UCSD-AML1 (cell line): ENCODE data around the gene GALT.
A peak's percentile ranks its signal among the peaks of the same experiment; 100 is the strongest.

Experiments
- DNase-seq: peaks from one replicate; lab custom pipeline; 2025; ENCODE audit not compliant: unreplicated experiment; lab: John Stamatoyannopoulos, UW

GALT gene

DNA sequence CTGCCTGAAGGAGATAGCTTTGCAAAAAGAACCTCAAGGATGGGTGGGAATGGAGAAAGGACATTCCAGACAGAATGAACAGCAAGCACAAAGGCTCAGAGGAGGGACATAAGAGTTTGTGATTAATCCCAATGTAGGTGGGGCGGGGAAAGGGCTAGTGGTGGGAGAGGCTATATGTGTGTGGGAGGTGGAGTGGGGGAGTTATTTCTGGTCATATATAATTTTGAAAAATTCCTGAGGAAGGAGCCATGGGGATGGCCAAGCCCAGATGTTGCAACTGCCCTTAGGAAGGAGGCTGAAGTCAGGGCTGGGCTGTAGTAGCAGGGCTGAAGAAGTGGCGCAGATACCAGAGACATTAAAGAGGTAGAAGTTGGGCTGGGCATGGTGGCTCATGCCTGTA lies 29.4 kb downstream of the GALT start:
- no peak for DNase-seq

- no peak for DNase-seq
Measured at GRCh38 chr9:34684145-34684544, 37.7 kb downstream of the GALT start.

DNA sequence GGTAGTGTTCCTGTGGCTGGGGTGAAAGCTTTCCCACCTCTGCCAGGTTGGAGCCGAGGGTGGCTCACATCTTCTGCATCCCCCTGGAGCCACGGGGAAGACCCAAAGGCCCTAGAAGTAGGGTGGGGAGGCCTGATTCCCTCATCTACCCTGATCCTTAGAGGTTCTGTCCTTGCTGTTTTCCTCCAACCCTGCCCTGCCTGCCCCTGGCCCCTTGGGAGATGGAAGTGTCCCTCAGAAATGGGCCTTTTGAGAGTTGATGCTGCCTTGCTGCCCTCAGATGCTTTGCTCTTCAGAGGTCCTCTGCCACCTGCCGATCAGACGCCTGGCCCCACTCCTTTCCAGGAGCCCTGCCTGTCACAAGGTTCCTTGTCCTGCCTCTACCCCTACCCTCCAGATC lies 38.3 kb downstream of the GALT start:
- no peak for DNase-seq

- DNase-seq, result no peak
Measured at GRCh38 chr9:34685591-34685990, 39.1 kb downstream of the GALT start.

- DNase-seq, result no peak
Measured at GRCh38 chr9:34686231-34686630, 39.8 kb downstream of the GALT start.

DNA sequence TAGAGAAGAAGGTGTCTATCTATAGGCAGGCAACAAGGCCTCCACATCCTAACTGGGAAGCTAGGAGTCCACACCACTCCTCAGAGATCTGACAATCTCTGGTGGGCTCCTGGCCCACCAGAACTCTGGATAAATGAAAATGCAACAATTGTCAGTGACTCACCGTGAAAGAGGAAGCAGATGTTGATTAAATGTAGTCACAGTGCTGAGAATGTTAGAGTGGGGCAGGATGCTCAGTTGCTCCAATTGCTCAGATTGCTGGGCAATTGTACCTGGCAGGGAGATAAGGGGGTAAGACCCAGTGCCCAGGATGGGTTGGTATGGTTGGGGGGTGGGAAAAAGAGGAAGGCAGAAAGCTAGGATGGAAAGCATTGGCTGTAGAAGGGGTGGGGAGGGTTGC lies 40.3 kb downstream of the GALT start:
- no peak for DNase-seq

DNA sequence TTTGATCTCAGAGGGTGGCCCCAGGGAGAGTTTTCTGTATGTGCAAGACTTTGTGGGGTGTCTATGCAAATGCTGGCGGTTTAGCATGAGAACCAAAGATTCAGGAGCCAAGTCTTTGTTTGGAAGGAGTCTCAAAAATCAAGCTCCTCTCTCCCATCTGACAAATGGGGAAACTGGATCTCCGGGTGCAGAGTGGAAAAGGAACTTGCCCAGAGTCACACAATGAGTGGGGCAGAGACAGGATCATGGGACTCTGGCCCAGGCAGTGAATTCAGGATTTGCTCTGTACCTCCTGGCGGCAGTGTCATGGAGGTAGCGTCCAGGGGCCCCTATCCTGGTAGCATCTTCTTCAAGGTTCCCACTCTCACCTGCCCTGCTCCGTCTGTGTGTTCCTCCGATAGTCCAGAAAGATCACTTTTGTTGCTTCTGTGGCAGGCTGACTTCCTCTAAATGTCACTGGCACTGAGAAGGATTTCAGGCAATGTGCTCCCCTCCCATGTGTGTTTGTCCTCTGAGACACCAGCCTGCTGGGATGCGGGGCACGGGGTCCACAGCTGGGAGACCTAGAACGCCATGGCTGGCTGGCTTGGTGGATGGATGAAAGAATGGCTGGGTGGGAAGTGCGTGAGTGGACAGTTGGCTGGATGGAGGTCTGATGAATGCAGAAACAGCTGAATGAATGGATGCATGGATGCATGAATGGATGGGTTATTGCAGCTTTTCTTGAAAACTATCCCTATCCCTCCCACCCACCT lies 41.0 kb downstream of the GALT start:
- DNase-seq, result no peak

GRCh38 chr9:34688329-34689115 lies 42.0 kb downstream of the GALT start:
- DNase-seq, result no peak

GRCh38 chr9:34689116-34689470 lies 42.6 kb downstream of the GALT start:
- DNase-seq, result no peak

DNA sequence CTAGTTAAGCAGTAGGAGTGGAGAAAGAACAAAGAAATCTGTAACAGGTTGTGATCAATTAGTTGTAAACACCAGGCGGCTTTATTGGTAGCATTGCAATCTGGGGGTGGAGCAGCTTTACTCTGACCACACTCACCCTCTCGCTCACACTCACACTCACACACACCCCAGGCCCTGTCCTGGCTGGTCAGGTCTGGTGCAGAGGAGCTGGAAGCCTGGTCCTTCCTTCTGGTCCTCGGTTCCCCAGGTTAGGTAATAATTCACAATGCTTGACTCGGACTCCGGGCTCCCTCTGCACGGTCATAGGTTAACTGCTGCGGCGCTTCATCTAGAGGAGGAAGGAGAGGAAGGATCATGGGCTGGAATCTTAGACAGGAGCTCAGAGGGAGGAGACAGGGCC lies 43.0 kb downstream of the GALT start:
- no peak for DNase-seq

DNA sequence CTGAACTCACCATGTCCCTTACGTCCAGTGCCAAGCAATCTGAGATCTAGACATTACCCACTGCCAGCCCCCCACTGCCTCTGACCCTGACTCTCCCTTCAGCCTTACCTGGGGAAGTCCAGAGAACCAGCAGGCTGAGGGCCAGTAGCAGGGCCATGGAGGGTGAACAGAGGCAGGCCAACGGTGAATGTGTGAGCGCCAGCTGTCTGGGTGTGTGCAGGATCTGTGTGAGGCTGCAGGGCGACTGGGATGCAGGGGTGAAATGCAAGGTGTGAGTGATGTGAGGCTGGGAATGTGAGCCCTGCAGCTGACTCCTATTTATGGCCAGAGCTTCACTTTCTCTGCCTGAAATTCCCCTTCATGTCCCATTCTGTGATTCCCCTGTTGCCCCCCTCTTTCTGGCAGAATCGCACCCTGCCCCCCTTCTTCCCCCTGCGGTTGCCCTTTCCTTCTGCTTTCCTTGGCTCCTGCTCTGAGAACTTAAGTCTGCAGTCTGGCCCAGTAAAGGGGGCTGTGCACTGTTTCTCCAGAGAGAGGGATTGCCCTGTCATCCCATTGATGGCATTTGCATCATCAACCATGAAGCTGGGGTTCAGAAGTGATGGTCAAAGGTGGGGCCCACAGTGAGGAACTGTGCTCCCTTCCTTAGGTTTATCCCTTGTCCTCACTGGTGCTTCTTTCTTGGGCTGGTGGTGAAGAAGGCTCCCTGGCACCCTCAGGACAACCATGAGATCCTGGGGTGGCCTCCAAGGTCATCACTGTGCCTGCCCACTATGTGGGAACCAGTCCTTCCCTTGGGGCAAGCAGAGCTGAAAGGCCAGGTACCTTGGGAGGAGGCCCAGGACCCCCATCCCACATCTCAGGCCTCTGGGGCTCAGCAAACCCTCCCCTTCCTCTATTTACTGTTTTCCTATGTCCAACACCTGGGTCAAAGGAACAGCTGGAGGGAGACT lies 44.8 kb downstream of the GALT start, which contains the start of gene CCL19:
Gene CCL19 (minus strand): TSS at position 294 of the 953 bp plus-strand sequence. CDS start 137 bp downstream, at position 157.
- peak; percentile 37 for DNase-seq

DNA sequence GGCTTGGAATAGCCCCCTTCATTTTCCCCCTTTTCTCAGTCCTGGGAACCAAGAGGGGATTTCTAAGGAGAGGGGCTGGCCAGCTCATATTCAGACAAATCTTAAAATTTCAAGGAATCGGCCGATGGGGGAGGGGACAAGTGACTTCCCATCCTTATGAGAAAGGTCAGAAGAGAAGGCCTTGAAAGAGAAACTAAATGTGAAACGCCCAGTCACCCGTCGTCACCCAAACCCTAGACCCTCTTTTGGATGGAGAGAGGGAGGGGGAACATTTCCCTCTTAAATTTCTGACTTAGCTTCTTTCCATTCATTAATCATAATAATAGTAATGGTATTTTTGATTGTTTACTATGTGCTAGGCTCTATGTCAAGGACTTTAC lies 45.5 kb downstream of the GALT start:
- DNase-seq, result no peak

- no peak for DNase-seq
Measured at GRCh38 chr9:34693560-34693959, 47.1 kb downstream of the GALT start.

- no peak for DNase-seq
Measured at GRCh38 chr9:34694811-34695210, 48.3 kb downstream of the GALT start.
